Chondrocyte (in vitro differentiated cells): Measurements from ENCODE around the gene BRINP2. TPM values are rescaled to one million over a fixed set of nuclear protein-coding genes. Genes with fewer than 3 reads are reported as not detected.

ENCODE experiments used
- DNase-seq: peaks from one replicate; pipeline ENCODE4 v3.0.0; 2021; ENCODE audit warnings: mixed read lengths, low spot score
- H3K27ac Mint-ChIP-seq: one replicate; pipeline ENCODE4 v1.8.0; 2021; ENCODE audit warnings: mild to moderate bottlenecking, moderate library complexity, mixed read lengths; ENCODE audit not compliant: unreplicated experiment
- H3K27me3 Mint-ChIP-seq: 2 replicates; pipeline ENCODE4 v1.8.0; 2021; ENCODE audit warnings: low read depth, mixed read lengths
- H3K36me3 Mint-ChIP-seq: 2 replicates; pipeline ENCODE4 v1.8.0; 2021; ENCODE audit warnings: low read depth, mixed read lengths
- H3K4me1 Mint-ChIP-seq: 2 replicates; pipeline ENCODE4 v1.8.0; 2021; ENCODE audit warnings: low read depth, mild to moderate bottlenecking, mixed read lengths
- H3K4me3 Mint-ChIP-seq: one replicate; pipeline ENCODE4 v1.8.0; 2021; ENCODE audit warnings: mild to moderate bottlenecking, moderate library complexity, mixed read lengths; ENCODE audit not compliant: unreplicated experiment
- H3K9me3 Mint-ChIP-seq: 2 replicates; pipeline ENCODE4 v1.8.0; 2021; ENCODE audit warnings: low read depth, mixed read lengths
- CTCF ChIP-seq: fragments of 200-600 bp; sonication (generic); IDR thresholded peaks from 2 replicates; pipeline ENCODE4 v1.5.0; 2021; ENCODE audit warnings: antibody characterized with exemption, mild to moderate bottlenecking, moderate library complexity
- total RNA-seq: library from RNA; stranded (reverse); gene quantifications from 3 replicates; pipeline ENCODE4 v1.2.1, GENCODE V29; 2021

BRINP2 gene
- total RNA-seq, 1 donor from 2014 or later = not detected

GRCh38 chr1:177186639-177187038, 15.9 kb downstream of the BRINP2 start:
- Mint-ChIP-seq H3K27me3 (peaks cover 54% of the 10 kb centered on the region), H3K4me1 (peaks cover 5% of the 10 kb centered on the region), H3K27ac (no peak overlapping the region), H3K4me3 (no peak overlapping the region), H3K36me3 (no peaks in the 10 kb centered on the region), H3K9me3 (peaks cover 5% of the 10 kb centered on the region)
- no peak for DNase-seq
- no peak for TF ChIP-seq CTCF

GRCh38 chr1:177190308-177190970, 19.7 kb downstream of the BRINP2 start:
- Mint-ChIP-seq H3K27ac (no peak overlapping the region), H3K4me3 (no peak overlapping the region), H3K9me3 (peaks cover under 1% of the 10 kb centered on the region), H3K4me1 (no peaks in the 10 kb centered on the region), H3K27me3 (peaks cover 46% of the 10 kb centered on the region), H3K36me3 (no peaks in the 10 kb centered on the region)
- TF ChIP-seq CTCF = no peak
- DNase-seq = no peak

- Mint-ChIP-seq H3K9me3 (no peaks in the 10 kb centered on the region), H3K27me3 (peaks cover 26% of the 10 kb centered on the region), H3K27ac (no peak overlapping the region), H3K4me1 (no peaks in the 10 kb centered on the region), H3K4me3 (no peak overlapping the region), H3K36me3 (no peaks in the 10 kb centered on the region)
- TF ChIP-seq CTCF = no peak
- no peak for DNase-seq
These were observed 27.5 kb downstream of the BRINP2 start for GRCh38 chr1:177198243-177198642.

- Mint-ChIP-seq H3K9me3 (no peaks in the 10 kb centered on the region), H3K4me3 (no peak overlapping the region), H3K4me1 (no peaks in the 10 kb centered on the region), H3K27me3 (peaks cover 17% of the 10 kb centered on the region), H3K27ac (no peak overlapping the region), H3K36me3 (no peaks in the 10 kb centered on the region)
- no peak for DNase-seq
- no peak for TF ChIP-seq CTCF
These were observed 29.5 kb downstream of the BRINP2 start for GRCh38 chr1:177200290-177200689.

GRCh38 chr1:177206831-177207355, 36.1 kb downstream of the BRINP2 start:
- no peak for TF ChIP-seq CTCF
- Mint-ChIP-seq H3K36me3 (no peaks in the 10 kb centered on the region), H3K4me1 (peaks cover 8% of the 10 kb centered on the region), H3K27me3 (no peaks in the 10 kb centered on the region), H3K27ac (no peak overlapping the region), H3K4me3 (no peak overlapping the region), H3K9me3 (no peaks in the 10 kb centered on the region)
- no peak for DNase-seq
